ENCODE data around the gene RTN4R.

- TF ChIP-seq NCOA5 (CRISPR knock-in tag; IDR thresholded peaks at IDR 0.05): no peak
- no peak for TF ChIP-seq NFYB (CRISPR knock-in tag; IDR thresholded peaks at IDR 0.05)
- no peak for TF ChIP-seq ZSCAN12 (CRISPR knock-in tag; IDR thresholded peaks at IDR 0.05)
- TF ChIP-seq E2F5 (CRISPR knock-in tag; conservative IDR thresholded peaks at IDR 0.05): no peak
- no peak for TF ChIP-seq CTCF (CRISPR knock-in tag; IDR thresholded peaks at IDR 0.05)
- TF ChIP-seq JUNB (CRISPR knock-in tag; IDR thresholded peaks at IDR 0.05; ENCODE audit: borderline replicate concordance): no peak
- no peak for TF ChIP-seq SNAPC4 (CRISPR knock-in tag; IDR thresholded peaks at IDR 0.05)
- no peak for TF ChIP-seq RELA (CRISPR knock-in tag; IDR thresholded peaks at IDR 0.05)
- no peak for TF ChIP-seq NFIC (IDR thresholded peaks at IDR 0.05; ENCODE audit: low read length)
- no peak for TF ChIP-seq KLF6 (CRISPR knock-in tag; IDR thresholded peaks at IDR 0.05)
- TF ChIP-seq PAXIP1 (CRISPR knock-in tag; conservative IDR thresholded peaks at IDR 0.05): no peak
- no peak for TF ChIP-seq TAF1 (CRISPR knock-in tag; IDR thresholded peaks at IDR 0.05)
- TF ChIP-seq ZNF253 (CRISPR knock-in tag; IDR thresholded peaks at IDR 0.05; ENCODE audit: borderline replicate concordance): no peak
Observed at GRCh38 chr22:20258021-20258299, 10.2 kb downstream of the RTN4R start.

Measured in HepG2 (cell line).